GM12878 (cell line): Measurements from ENCODE around the gene CLDN7. TPM values are rescaled to one million over a fixed set of nuclear protein-coding genes. Genes with fewer than 3 reads are reported as not detected.

Experiments used
- ATAC-seq: fragments of 200-7000 bp; cut with Tn5 transposase; 3 replicates; pipeline ENCODE4 v1.9.1; 2020; ENCODE audit warnings: mild to moderate bottlenecking, moderate library complexity
- BruUV-seq: library from RNA; stranded (reverse); fragments of 400-500 nt; replicated peaks from 2 replicates; lab custom pipeline; 2021; lab: Mats Ljungman, UMichigan
- CTCF ChIA-PET: fragments of 300-600 bp; sonication (Branson Sonifier 250); formaldehyde crosslinking; extraction: SDS; loops from one replicate; lab custom pipeline; 2021; ENCODE audit warnings: inconsistent platforms; lab: Yijun Ruan, JAX
- POLR2A ChIA-PET: fragments of 350-600 bp; formaldehyde crosslinking; extraction: SDS; loops from one replicate; lab custom pipeline; 2021; ENCODE audit warnings: inconsistent platforms; lab: Charles Lee
- RAD21 ChIA-PET: fragments of 300-600 bp; sonication (Branson Sonifier 250); formaldehyde crosslinking; loops from one replicate; lab custom pipeline; 2023; ENCODE audit warnings: antibody characterized with exemption; ENCODE audit not compliant: unreplicated experiment; lab: Charles Lee
- SMC1A ChIA-PET: fragments of 300-600 bp; sonication (Branson Sonifier 250); formaldehyde crosslinking; loops from one replicate; lab custom pipeline; 2023; ENCODE audit not compliant: unreplicated experiment, uncharacterized antibody; lab: Charles Lee
- DNase-seq: peaks from one replicate; pipeline ENCODE4 v3.0.0-alpha.2; 2011; ENCODE audit warnings: low read depth, low spot score
- FAIRE-seq: peaks from 3 replicates; lab custom pipeline; 2011; peaks lifted over from hg19 to GRCh38; lab: Jason Lieb, UNC
- H2AFZ ChIP-seq: 2 replicates; pipeline ENCODE4 v1.6.0; 2011; ENCODE audit warnings: low read depth, low read length, control low read depth; ENCODE audit not compliant: control insufficient read depth
- H3K27ac ChIP-seq: 2 replicates; pipeline ENCODE4 v1.5.1; 2011; ENCODE audit warnings: control low read depth; ENCODE audit not compliant: control insufficient read depth, insufficient read depth
- H3K27me3 ChIP-seq, 2 experiments: replicated peaks in 1 of 2; 2 replicates each; pipeline versions ENCODE4 v1.6.0 to v1.6.1; 2011; ENCODE audit warnings: low read length in 1 of 2; ENCODE audit not compliant: control insufficient read depth in 2 of 2, insufficient read depth in 2 of 2
- H3K36me3 ChIP-seq, 2 experiments: 2 replicates each; pipeline ENCODE4 v1.5.1; 2011; ENCODE audit warnings: low read length in 1 of 2; ENCODE audit not compliant: control insufficient read depth in 2 of 2, insufficient read depth in 2 of 2
- H3K4me1 ChIP-seq: 2 replicates; pipeline ENCODE4 v1.6.1; 2011; ENCODE audit warnings: mild to moderate bottlenecking, low read length, moderate library complexity, mixed read lengths; ENCODE audit not compliant: control insufficient read depth, insufficient read depth
- H3K4me2 ChIP-seq: 2 replicates; pipeline ENCODE4 v1.6.0; 2011; ENCODE audit warnings: control low read depth; ENCODE audit not compliant: control insufficient read depth, insufficient read depth
- H3K4me3 ChIP-seq: fragments of 200-600 bp; sonication (generic); 2 replicates; pipeline ENCODE4 v1.5.1; 2016
- H3K79me2 ChIP-seq: 2 replicates; pipeline ENCODE4 v1.6.0; 2011; ENCODE audit warnings: low read length; ENCODE audit not compliant: control insufficient read depth, insufficient read depth
- H3K9ac ChIP-seq: 2 replicates; pipeline ENCODE4 v1.8.0; 2011; ENCODE audit warnings: low read length, control low read depth, mixed read lengths; ENCODE audit not compliant: control insufficient read depth, insufficient read depth
- H3K9me3 ChIP-seq: replicated peaks from 3 replicates; pipeline ENCODE4 v1.5.1; 2011; ENCODE audit warnings: mild to moderate bottlenecking, low read length; ENCODE audit not compliant: control insufficient read depth, insufficient read depth
- H4K20me1 ChIP-seq: 2 replicates; pipeline ENCODE4 v1.6.0; 2011; ENCODE audit not compliant: control insufficient read depth, insufficient read depth
- BMI1 ChIP-seq: fragments of 450-650 bp; IDR thresholded peaks from 2 replicates; pipeline ENCODE4 v1.6.1; 2016; ENCODE audit warnings: mild to moderate bottlenecking, moderate library complexity, borderline replicate concordance
- DPF2 ChIP-seq: fragments of 450-650 bp; IDR thresholded peaks from 2 replicates; pipeline ENCODE4 v1.6.1; 2017; ENCODE audit warnings: mild to moderate bottlenecking
- EGR1 ChIP-seq, 2 experiments: IDR thresholded peaks; 1 replicate in 1 of 2; 2 replicates in 1 of 2; pipeline ENCODE4 v1.6.1; 2011 to 2012; ENCODE audit warnings: low read depth in 2 of 2, low read length in 2 of 2, borderline replicate concordance in 1 of 2, mild to moderate bottlenecking in 1 of 2, moderate library complexity in 1 of 2
- NR2C1 ChIP-seq: fragments of 450-650 bp; IDR thresholded peaks from 2 replicates; pipeline ENCODE4 v1.6.1; 2017; ENCODE audit warnings: antibody characterized with exemption, mild to moderate bottlenecking, moderate library complexity
- POLR2A ChIP-seq: IDR thresholded peaks from 2 replicates; pipeline ENCODE4 v1.6.1; 2011; ENCODE audit warnings: low read depth, mild to moderate bottlenecking, low read length
- POLR2AphosphoS2 ChIP-seq: IDR thresholded peaks from 2 replicates; pipeline ENCODE4 v1.6.1; 2011; ENCODE audit warnings: low read depth, mild to moderate bottlenecking, low read length, improper control_type of control experiment, moderate library complexity
- RAD21 ChIP-seq: IDR thresholded peaks from 2 replicates; pipeline ENCODE4 v1.6.1; 2011; ENCODE audit warnings: mild to moderate bottlenecking, low read depth, low read length, moderate library complexity; ENCODE audit not compliant: insufficient read depth
- SIX5 ChIP-seq: IDR thresholded peaks from 2 replicates; pipeline ENCODE4 v1.6.1; 2011; ENCODE audit warnings: mild to moderate bottlenecking, low read depth, low read length, moderate library complexity; ENCODE audit not compliant: severe bottlenecking
- SREBF2 ChIP-seq: IDR thresholded peaks from 2 replicates; pipeline ENCODE4 v1.6.1; 2012; ENCODE audit warnings: mild to moderate bottlenecking, low read length
- TAF1 ChIP-seq: IDR thresholded peaks from 2 replicates; pipeline ENCODE4 v1.6.1; 2011; ENCODE audit warnings: mild to moderate bottlenecking, low read depth, low read length, borderline replicate concordance
- TCF12 ChIP-seq: IDR thresholded peaks from 2 replicates; pipeline ENCODE4 v1.6.1; 2011; ENCODE audit warnings: low read depth, mild to moderate bottlenecking, low read length
- TCF3 ChIP-seq: IDR thresholded peaks from 2 replicates; pipeline ENCODE4 v1.6.1; 2012; ENCODE audit warnings: low read depth, mild to moderate bottlenecking, low read length, borderline replicate concordance; ENCODE audit not compliant: insufficient read depth
- WGBS: methylation state at CpG from one replicate; pipeline ENCODE4 v1.1.6; 2016; ENCODE audit warnings: low lambda C conversion rate; ENCODE audit not compliant: insufficient replicate concordance, insufficient coverage; ENCODE audit errors: missing lambda C conversion rate; 5-methylcytosine and 5-hydroxymethylcytosine counted together
- in situ Hi-C: fragments of 300-500 bp; cut with MboI; formaldehyde crosslinking; loops from 9 replicates; pipeline ENCODE4 v1.14.3; 2018; ENCODE audit warnings: mixed read lengths
- intact Hi-C: fragments of 100-400 bp; cut with micrococcal nuclease; formaldehyde crosslinking; loops from one replicate; pipeline ENCODE4 v1.14.2; 2022; ENCODE audit not compliant: unreplicated experiment
- polyA plus RNA-seq, 11 experiments: library from polyadenylated mRNA; depleted of rRNA in 4 of 11; unstranded in 6 of 11; stranded (reverse) in 5 of 11; fragments of >200 nt; fragmentation: Nextera tagmentation in 4 of 11; fragmentation: Illumina TruSeq in 1 of 11; extraction: Ambion mirVana in 4 of 11; extraction: Trizol in 1 of 11; gene quantifications; 1 replicate in 1 of 11; 2 replicates in 10 of 11; pipeline versions ENCODE4 v1.2.1 to v1.2.3, GENCODE V29; 2011 to 2016; ENCODE audit warnings: inconsistent platforms in 2 of 11, missing spikeins in 2 of 11, low read depth in 1 of 11
- total RNA-seq, 4 experiments: library from RNA; depleted of rRNA in 3 of 4; stranded (reverse); fragments of >200 nt in 3 of 4; fragmentation: Illumina TruSeq in 1 of 4; extraction: Trizol in 1 of 4; gene quantifications; 2 replicates each; pipeline versions ENCODE4 v1.2.1 to v1.2.3, GENCODE V29; 2013 to 2021
- TF ChIP-seq, protein P1 (sequence below): fragments of 450-650 bp; IDR thresholded peaks from 2 replicates; pipeline ENCODE4 v1.6.1; 2016; ENCODE audit warnings: mild to moderate bottlenecking

CLDN7 gene
- total and polyA plus RNA-seq, 10 of the 15 experiments (the other 5 are each of a cell fraction or from before 2014, with no cell fraction given): 0.19 to 1.3 (median 0.36) TPM; not detected in 5

DNA sequence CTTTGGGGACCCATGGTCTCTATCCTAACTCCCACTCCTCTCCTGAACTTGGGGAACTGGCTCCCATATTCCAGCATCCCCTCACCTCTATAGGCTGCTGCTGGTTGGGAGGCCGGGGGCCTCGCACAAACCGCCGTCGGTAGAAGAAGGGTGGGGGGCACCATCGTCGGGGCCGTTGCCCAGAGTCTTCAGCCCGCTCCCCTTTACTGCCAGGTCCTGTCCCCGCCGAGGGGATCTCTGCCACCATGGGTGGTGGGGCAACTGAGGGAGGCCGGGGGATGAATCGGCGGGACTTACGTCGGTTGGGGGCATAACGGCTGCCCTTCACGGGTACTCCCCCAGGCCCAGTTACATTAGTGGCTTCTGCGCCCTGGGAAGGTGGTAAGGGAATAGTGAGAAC is 27.9 kb upstream of the CLDN7 start:
- Histone ChIP-seq H3K4me2 (no peak overlapping the region), H3K9me3 (no peaks in the 10 kb centered on the region), H4K20me1 (no peaks in the 10 kb centered on the region; the same call in 1 of the 2 replicates), H3K4me1 (peaks cover 3% of the 10 kb centered on the region), H3K9ac (no peak overlapping the region), H3K4me3 (no peak overlapping the region), H3K79me2 (no peaks in the 10 kb centered on the region), H3K27ac (no peak overlapping the region), H3K27me3 (peaks cover 3 to 6% of the 10 kb centered on the region in 2 experiments), H3K36me3 (no peaks in the 10 kb centered on the region), H2AFZ (no peak overlapping the region)
- in situ Hi-C loops: no loop called here
- WGBS: 59% methylated on average over 19 of the region's 19 CpGs
- ATAC-seq (no peak), FAIRE-seq (no peak), DNase-seq (no peak)
- RAD21 ChIA-PET: no interaction called here
- no TSS peak for BruUV-seq
- CTCF ChIA-PET: interaction anchor here (1.5 kb wide), 1 partner anchor 8 kb away, joined by 6 read pairs; no protein-coding TSS in a partner anchor
- no peak for TF ChIP-seq SIX5
- no peak for TF ChIP-seq POLR2A
- TF ChIP-seq RAD21: no peak
- no peak for TF ChIP-seq BMI1
- TF ChIP-seq SREBF2: no peak
- no peak for TF ChIP-seq POLR2AphosphoS2
- no peak for TF ChIP-seq TAF1
- no peak for TF ChIP-seq DPF2
- TF ChIP-seq EGR1 (IDR thresholded peaks at IDR 0.05; ENCODE audit: borderline replicate concordance in 1 of 2, low read depth in 2 of 2, low read length in 2 of 2): no peak
- TF ChIP-seq TCF3: no peak
- TF ChIP-seq, protein P1, sequence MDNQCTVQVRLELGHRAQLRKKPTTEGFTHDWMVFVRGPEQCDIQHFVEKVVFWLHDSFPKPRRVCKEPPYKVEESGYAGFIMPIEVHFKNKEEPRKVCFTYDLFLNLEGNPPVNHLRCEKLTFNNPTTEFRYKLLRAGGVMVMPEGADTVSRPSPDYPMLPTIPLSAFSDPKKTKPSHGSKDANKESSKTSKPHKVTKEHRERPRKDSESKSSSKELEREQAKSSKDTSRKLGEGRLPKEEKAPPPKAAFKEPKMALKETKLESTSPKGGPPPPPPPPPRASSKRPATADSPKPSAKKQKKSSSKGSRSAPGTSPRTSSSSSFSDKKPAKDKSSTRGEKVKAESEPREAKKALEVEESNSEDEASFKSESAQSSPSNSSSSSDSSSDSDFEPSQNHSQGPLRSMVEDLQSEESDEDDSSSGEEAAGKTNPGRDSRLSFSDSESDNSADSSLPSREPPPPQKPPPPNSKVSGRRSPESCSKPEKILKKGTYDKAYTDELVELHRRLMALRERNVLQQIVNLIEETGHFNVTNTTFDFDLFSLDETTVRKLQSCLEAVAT: no peak
- TF ChIP-seq NR2C1: no peak
- TF ChIP-seq TCF12: no peak
- POLR2A ChIA-PET: no interaction called here
- SMC1A ChIA-PET: no interaction called here
- intact Hi-C loops: no loop called here
